Ovary (tissue), 3 donors: ENCODE data around the gene DEPDC5.

Experiments used
- CTCF ChIP-seq, 3 donors: fragments of 450-650 bp in 2 of 3; fragments of 200-600 bp in 1 of 3; IDR thresholded peaks; one replicate each; pipeline versions ENCODE4 v1.5.1 to v1.8.0; 2016 to 2022; ENCODE audit warnings: antibody characterized with exemption in 3 of 3, mild to moderate bottlenecking in 1 of 3
- EP300 ChIP-seq: sonication (generic); formaldehyde crosslinking; IDR thresholded peaks from one replicate; pipeline ENCODE4 v1.6.1; 2017; ENCODE audit warnings: antibody characterized with exemption
- POLR2A ChIP-seq: fragments of 450-650 bp; IDR thresholded peaks from one replicate; pipeline ENCODE4 v1.6.1; 2017; ENCODE audit warnings: antibody characterized with exemption, mild to moderate bottlenecking, moderate library complexity
- donor health status: DM: no; HTN: no; CAD: no.

GRCh38 chr22:31723723-31724122, 30.1 kb upstream of the DEPDC5 start:
- no peak for TF ChIP-seq CTCF (IDR thresholded peaks at IDR 0.05)
- TF ChIP-seq POLR2A, result no peak
- no peak for TF ChIP-seq EP300
